Memory B cell (primary cell): Measurements from ENCODE around the gene BNC2.

ENCODE experiments used
- ATAC-seq: fragments of 150-1000 bp; cut with Tn5 transposase; 2 replicates; pipeline ENCODE4 v1.10.0; 2021; ENCODE audit warnings: low read depth, mild to moderate bottlenecking, moderate library complexity
- DNase-seq, 2 donors: peaks; one replicate each; pipeline ENCODE4 v3.0.0; 2022; ENCODE audit warnings: low spot score in 2 of 2
- H3K27ac Mint-ChIP-seq: one replicate; pipeline ENCODE4 v1.8.0; 2022; ENCODE audit warnings: mild to moderate bottlenecking, moderate library complexity, mixed read lengths
- H3K27me3 Mint-ChIP-seq: one replicate; pipeline ENCODE4 v1.8.0; 2022; ENCODE audit warnings: mixed read lengths
- H3K36me3 Mint-ChIP-seq: one replicate; pipeline ENCODE4 v1.8.0; 2022; ENCODE audit warnings: mild to moderate bottlenecking, mixed read lengths
- H3K4me1 Mint-ChIP-seq: one replicate; pipeline ENCODE4 v1.8.0; 2022; ENCODE audit warnings: mixed read lengths
- H3K4me3 Mint-ChIP-seq: one replicate; pipeline ENCODE4 v1.8.0; 2022; ENCODE audit warnings: mild to moderate bottlenecking, moderate library complexity, mixed read lengths
- H3K9me3 Mint-ChIP-seq: one replicate; pipeline ENCODE4 v1.8.0; 2022; ENCODE audit warnings: mixed read lengths

BNC2 gene

DNA sequence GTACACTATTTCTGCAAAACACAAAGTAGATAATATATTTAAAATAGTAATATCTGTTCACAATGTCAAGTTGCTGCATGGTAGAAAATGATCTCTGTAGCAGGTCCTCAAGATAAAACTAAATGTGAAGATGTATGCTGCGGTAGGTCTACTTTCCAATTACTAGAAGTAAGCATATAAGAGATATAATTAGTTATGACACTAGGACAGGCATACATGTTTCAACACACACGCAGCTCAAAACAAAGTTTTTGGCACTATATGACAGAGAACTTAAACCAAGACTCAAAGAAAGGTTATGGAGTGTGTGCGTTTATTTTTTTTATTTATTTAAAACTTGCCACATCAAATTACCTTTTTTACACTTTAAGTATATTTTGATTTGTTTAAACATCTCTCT lies 23.5 kb downstream of the BNC2 start:
- DNase-seq = no peak
- Mint-ChIP-seq H3K36me3 (no peaks in the 10 kb centered on the region), H3K9me3 (no peaks in the 10 kb centered on the region), H3K4me1 (no peaks in the 10 kb centered on the region), H3K27ac (no peak overlapping the region), H3K27me3 (no peaks in the 10 kb centered on the region), H3K4me3 (no peak overlapping the region)
- no peak for ATAC-seq

GRCh38 chr9:16846367-16846766 lies 24.1 kb downstream of the BNC2 start:
- Mint-ChIP-seq H3K9me3 (no peaks in the 10 kb centered on the region), H3K4me1 (no peaks in the 10 kb centered on the region), H3K27ac (no peak overlapping the region), H3K4me3 (no peak overlapping the region), H3K36me3 (no peaks in the 10 kb centered on the region), H3K27me3 (no peaks in the 10 kb centered on the region)
- ATAC-seq (no peak), DNase-seq (no peak)

DNA sequence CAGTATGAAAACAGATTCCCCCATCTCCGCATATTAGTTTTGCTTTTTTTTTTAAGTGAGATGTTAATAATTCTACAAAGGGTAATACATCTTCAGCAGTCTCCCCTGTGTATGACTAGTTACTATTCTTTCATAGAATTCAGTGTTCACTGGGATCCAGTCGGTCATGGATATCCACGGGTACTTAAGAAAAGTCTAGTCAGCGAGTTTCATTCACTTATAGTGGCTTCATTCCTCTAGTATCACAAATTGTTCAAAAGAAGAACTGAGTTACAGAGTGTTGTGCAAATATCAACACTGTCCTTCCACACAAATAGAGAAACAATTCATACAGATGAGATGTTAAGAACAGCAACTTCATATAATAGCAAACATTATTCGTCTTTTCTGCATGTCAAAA lies 35.7 kb downstream of the BNC2 start:
- ATAC-seq = no peak
- DNase-seq = no peak
- no peaks in the 10 kb centered on the region for H3K27me3 Mint-ChIP-seq
- no peaks in the 10 kb centered on the region for H3K4me1 Mint-ChIP-seq
- no peaks in the 10 kb centered on the region for H3K36me3 Mint-ChIP-seq
- no peak overlapping the region for H3K27ac Mint-ChIP-seq
- H3K9me3 Mint-ChIP-seq = peaks cover 2% of the 10 kb centered on the region
- H3K4me3 Mint-ChIP-seq = no peak overlapping the region

DNA sequence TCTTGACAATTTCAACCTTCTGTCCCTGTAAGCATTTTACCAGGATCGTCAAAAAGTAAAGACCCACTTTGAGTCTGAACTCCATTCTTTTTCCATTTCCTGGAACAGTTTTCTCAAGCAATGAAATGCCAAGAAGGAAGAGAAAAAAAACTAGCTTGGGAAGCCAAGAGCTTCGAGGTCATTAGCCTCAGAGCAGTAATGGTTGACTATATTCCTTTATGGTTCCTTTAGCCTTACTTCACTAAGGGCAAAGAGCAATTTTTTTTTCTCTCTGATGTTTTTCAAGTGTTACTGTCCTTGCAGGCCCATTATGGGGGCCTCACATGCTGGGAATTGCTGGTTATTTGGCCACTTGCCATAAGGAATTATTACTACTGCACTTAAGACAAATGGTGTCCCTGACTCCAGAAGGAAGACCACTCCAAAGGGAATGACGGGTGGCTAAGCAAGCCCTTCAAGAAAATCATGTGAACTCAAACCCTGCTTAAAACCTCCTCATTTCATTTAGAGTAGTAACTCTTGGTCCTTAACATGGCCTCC lies 37.1 kb downstream of the BNC2 start:
- H3K4me3 Mint-ChIP-seq = no peak overlapping the region
- H3K36me3 Mint-ChIP-seq = no peaks in the 10 kb centered on the region
- no peak for ATAC-seq
- no peaks in the 10 kb centered on the region for H3K27me3 Mint-ChIP-seq
- H3K4me1 Mint-ChIP-seq = no peaks in the 10 kb centered on the region
- peaks cover 2% of the 10 kb centered on the region for H3K9me3 Mint-ChIP-seq
- H3K27ac Mint-ChIP-seq = no peak overlapping the region
- no peak for DNase-seq

- Mint-ChIP-seq H3K4me3 (no peak overlapping the region), H3K4me1 (no peaks in the 10 kb centered on the region), H3K27me3 (no peaks in the 10 kb centered on the region), H3K9me3 (peaks cover 2% of the 10 kb centered on the region), H3K27ac (no peak overlapping the region), H3K36me3 (no peaks in the 10 kb centered on the region)
- DNase-seq (no peak), ATAC-seq (no peak)
Observed at GRCh38 chr9:16832101-16832500, 38.4 kb downstream of the BNC2 start.

GRCh38 chr9:16830806-16831205 lies 39.7 kb downstream of the BNC2 start:
- no peak overlapping the region for H3K27ac Mint-ChIP-seq
- H3K4me1 Mint-ChIP-seq = no peaks in the 10 kb centered on the region
- no peaks in the 10 kb centered on the region for H3K36me3 Mint-ChIP-seq
- no peak overlapping the region for H3K4me3 Mint-ChIP-seq
- DNase-seq = no peak
- no peaks in the 10 kb centered on the region for H3K27me3 Mint-ChIP-seq
- peaks cover 2% of the 10 kb centered on the region for H3K9me3 Mint-ChIP-seq
- ATAC-seq = no peak

DNA sequence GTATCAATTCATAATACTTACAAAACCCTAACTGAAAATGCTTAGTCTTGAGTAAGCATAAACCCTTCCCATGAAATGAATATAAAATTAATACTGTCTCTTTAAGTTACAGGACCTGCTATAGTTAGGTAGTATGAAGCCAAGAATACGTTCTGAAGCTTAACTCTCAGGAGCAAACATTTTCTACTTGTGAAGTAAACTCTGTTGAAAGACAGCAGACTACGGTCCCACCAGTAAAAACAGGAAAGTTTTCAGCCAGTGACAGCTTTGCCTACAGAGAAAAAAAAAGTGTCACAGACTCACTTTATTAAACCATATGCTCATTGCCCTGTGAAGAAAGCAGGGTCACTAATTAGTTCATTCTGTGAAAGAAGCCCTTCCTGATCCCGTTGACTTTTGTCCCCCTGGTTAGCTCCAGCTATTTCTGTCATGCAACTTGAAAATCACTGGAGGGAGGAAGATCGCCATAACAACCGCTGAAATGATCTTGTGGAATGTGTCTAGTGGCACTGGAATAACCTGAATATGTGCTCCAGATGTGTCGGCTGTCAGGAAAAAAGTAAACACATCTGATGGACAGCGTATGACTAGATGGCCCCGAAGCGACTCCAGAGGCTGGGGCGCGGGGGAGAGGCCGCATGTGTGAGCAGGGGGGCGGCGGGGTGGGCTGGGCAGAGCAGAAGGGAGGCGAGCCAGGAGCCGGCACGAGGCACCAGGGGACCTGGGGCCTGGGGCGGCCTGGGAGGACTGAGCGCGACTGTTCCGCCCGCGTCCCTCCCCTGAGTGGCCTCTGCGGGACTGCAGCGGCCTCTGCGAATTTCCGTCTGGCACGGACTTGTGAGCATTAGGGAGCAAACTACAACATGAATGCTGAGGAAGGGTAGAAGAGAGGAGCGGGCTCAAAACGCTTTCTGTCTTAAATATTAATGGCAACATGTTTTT lies 41.9 kb downstream of the BNC2 start:
- DNase-seq = no peak
- H3K36me3 Mint-ChIP-seq = no peaks in the 10 kb centered on the region
- H3K4me3 Mint-ChIP-seq = no peak overlapping the region

GRCh38 chr9:16825971-16826625 lies 44.4 kb downstream of the BNC2 start:
- no peak for DNase-seq
- H3K36me3 Mint-ChIP-seq = no peaks in the 10 kb centered on the region
- ATAC-seq = no peak
- no peaks in the 10 kb centered on the region for H3K27me3 Mint-ChIP-seq
- H3K27ac Mint-ChIP-seq = no peak overlapping the region
- H3K4me1 Mint-ChIP-seq = no peaks in the 10 kb centered on the region
- peaks cover 1% of the 10 kb centered on the region for H3K9me3 Mint-ChIP-seq
- H3K4me3 Mint-ChIP-seq = no peak overlapping the region

More for the DNA sequence above, 41.9 kb downstream of the BNC2 start:
- H3K27me3 Mint-ChIP-seq = no peaks in the 10 kb centered on the region
- no peak for ATAC-seq
- H3K27ac Mint-ChIP-seq = no peak overlapping the region
- peaks cover 2% of the 10 kb centered on the region for H3K9me3 Mint-ChIP-seq
- H3K4me1 Mint-ChIP-seq = no peaks in the 10 kb centered on the region

GRCh38 chr9:16825331-16825725 lies 45.1 kb downstream of the BNC2 start:
- Mint-ChIP-seq H3K27ac (no peak overlapping the region), H3K27me3 (no peaks in the 10 kb centered on the region), H3K4me1 (no peaks in the 10 kb centered on the region), H3K36me3 (no peaks in the 10 kb centered on the region), H3K9me3 (no peaks in the 10 kb centered on the region), H3K4me3 (no peak overlapping the region)
- ATAC-seq (no peak), DNase-seq (no peak)

- Mint-ChIP-seq H3K4me1 (no peaks in the 10 kb centered on the region), H3K36me3 (no peaks in the 10 kb centered on the region), H3K9me3 (no peaks in the 10 kb centered on the region), H3K4me3 (no peak overlapping the region), H3K27ac (no peak overlapping the region), H3K27me3 (no peaks in the 10 kb centered on the region)
- DNase-seq = no peak
- ATAC-seq = no peak
Observed at GRCh38 chr9:16824545-16825330, 45.7 kb downstream of the BNC2 start.

DNA sequence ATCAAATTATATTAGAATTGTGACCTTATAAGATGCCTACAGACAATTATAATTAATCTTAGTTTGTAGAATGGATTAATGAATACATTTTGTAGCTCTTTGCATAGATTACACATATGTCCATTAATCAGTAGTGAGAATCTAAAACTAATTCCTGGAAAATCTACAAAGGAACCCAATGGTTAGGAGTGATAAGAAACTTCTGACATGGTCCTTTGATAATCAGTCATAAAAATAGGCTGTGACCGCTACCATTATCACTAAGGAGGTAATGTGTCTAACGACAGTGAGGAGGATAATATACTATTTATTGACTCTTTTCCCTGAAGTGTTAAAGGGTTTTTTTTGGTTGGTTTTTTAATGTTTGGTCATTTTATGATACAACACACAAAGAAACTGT lies 46.6 kb downstream of the BNC2 start:
- Mint-ChIP-seq H3K9me3 (no peaks in the 10 kb centered on the region), H3K27me3 (no peaks in the 10 kb centered on the region), H3K27ac (no peak overlapping the region), H3K4me1 (no peaks in the 10 kb centered on the region), H3K4me3 (no peak overlapping the region), H3K36me3 (no peaks in the 10 kb centered on the region)
- DNase-seq (no peak), ATAC-seq (no peak)

GRCh38 chr9:16821344-16821743 lies 49.1 kb downstream of the BNC2 start:
- Mint-ChIP-seq H3K9me3 (peaks cover 1% of the 10 kb centered on the region), H3K4me1 (no peaks in the 10 kb centered on the region)

GRCh38 chr9:16817514-16817913 lies 53.0 kb downstream of the BNC2 start:
- H3K27ac Mint-ChIP-seq = no peak overlapping the region

More at GRCh38 chr9:16821344-16821743, 49.1 kb downstream of the BNC2 start:
- Mint-ChIP-seq H3K27me3 (no peaks in the 10 kb centered on the region), H3K36me3 (no peaks in the 10 kb centered on the region), H3K4me3 (no peak overlapping the region), H3K27ac (no peak overlapping the region)
- ATAC-seq (no peak), DNase-seq (no peak)

GRCh38 chr9:16817002-16817401 lies 53.5 kb downstream of the BNC2 start:
- Mint-ChIP-seq H3K27me3 (no peaks in the 10 kb centered on the region), H3K9me3 (peaks cover 1% of the 10 kb centered on the region), H3K27ac (no peak overlapping the region), H3K4me3 (no peak overlapping the region), H3K4me1 (no peaks in the 10 kb centered on the region), H3K36me3 (no peaks in the 10 kb centered on the region)
- ATAC-seq = no peak
- no peak for DNase-seq

More at GRCh38 chr9:16817514-16817913, 53.0 kb downstream of the BNC2 start:
- H3K4me1 Mint-ChIP-seq = no peaks in the 10 kb centered on the region
- H3K9me3 Mint-ChIP-seq = peaks cover 1% of the 10 kb centered on the region
- DNase-seq (no peak), ATAC-seq (no peak)
- no peaks in the 10 kb centered on the region for H3K36me3 Mint-ChIP-seq
- no peaks in the 10 kb centered on the region for H3K27me3 Mint-ChIP-seq
- no peak overlapping the region for H3K4me3 Mint-ChIP-seq
